BLaER1 treated with 17β-estradiol and CSF1 and Interleukin-3, amounts not matched to agents 10 nM and 100 nM (cell line): ENCODE measurements around the gene CYP2B6.
"Not testable (repeated sequence)": the region's sequence is repeated elsewhere in the genome, so short reads cannot be mapped to it uniquely, and the experiment has no call there.

Experiments
- H3K27ac ChIP-seq, 11 experiments: shearing (Covaris generic); formaldehyde crosslinking; 2 replicates each; pipeline ENCODE4 v1.8.1; 2022
- H3K27me3 ChIP-seq, 11 experiments: shearing (Covaris generic); formaldehyde crosslinking; 2 replicates each; pipeline ENCODE4 v1.8.1; 2022
- H3K36me3 ChIP-seq, 11 experiments: shearing (Covaris generic); formaldehyde crosslinking; 2 replicates each; pipeline ENCODE4 v1.8.1; 2022
- H3K4me1 ChIP-seq, 10 experiments: shearing (Covaris generic); formaldehyde crosslinking; 2 replicates each; pipeline ENCODE4 v1.8.1; 2022
- H3K4me2 ChIP-seq, 11 experiments: shearing (Covaris generic); formaldehyde crosslinking; 2 replicates each; pipeline ENCODE4 v1.8.1; 2022
- H3K4me3 ChIP-seq, 10 experiments: shearing (Covaris generic); formaldehyde crosslinking; 2 replicates each; pipeline ENCODE4 v1.8.1; 2022
- H3K9ac ChIP-seq, 11 experiments: shearing (Covaris generic); formaldehyde crosslinking; 2 replicates each; pipeline ENCODE4 v1.8.1; 2022
- H3K9me3 ChIP-seq, 11 experiments: shearing (Covaris generic); formaldehyde crosslinking; replicated peaks in 1 of 11; 2 replicates each; pipeline ENCODE4 v1.8.1; 2022
- H4K20me1 ChIP-seq, 11 experiments: shearing (Covaris generic); formaldehyde crosslinking; 2 replicates each; pipeline ENCODE4 v1.8.1; 2022
- Cebpa-rat ChIP-seq, 11 experiments: shearing (Covaris generic); IDR thresholded peaks; 2 replicates each; pipeline ENCODE4 v1.8.1; 2022

CYP2B6 gene

GRCh38 chr19:41050426-41050825, 59.3 kb downstream of the CYP2B6 start:
- H4K20me1 ChIP-seq, result no peaks in the 10 kb centered on the region
- no peak overlapping the region for H3K4me2 ChIP-seq
- TF ChIP-seq Cebpa-rat (IDR thresholded peaks at IDR 0.05), result no peak
- H3K4me3 ChIP-seq, result no peak overlapping the region
- no peaks in the 10 kb centered on the region for H3K27me3 ChIP-seq
- H3K9ac ChIP-seq, result no peak overlapping the region
- H3K36me3 ChIP-seq, result no peaks in the 10 kb centered on the region
- H3K4me1 ChIP-seq, result no peaks in the 10 kb centered on the region
- H3K27ac ChIP-seq, result no peak overlapping the region
- H3K9me3 ChIP-seq, result no peaks in the 10 kb centered on the region

- not testable (repeated sequence) for H3K36me3 ChIP-seq, H3K4me1 ChIP-seq, H3K4me2 ChIP-seq, H3K4me3 ChIP-seq, H3K9me3 ChIP-seq, H3K27me3 ChIP-seq, H3K9ac ChIP-seq, H4K20me1 ChIP-seq, H3K27ac ChIP-seq
Measured at GRCh38 chr19:41052162-41052561, 61.1 kb downstream of the CYP2B6 start.

- H3K4me3 ChIP-seq, H4K20me1 ChIP-seq, H3K27me3 ChIP-seq, H3K4me2 ChIP-seq, H3K36me3 ChIP-seq, H3K9me3 ChIP-seq, H3K9ac ChIP-seq, H3K4me1 ChIP-seq, H3K27ac ChIP-seq: not testable (repeated sequence)
Measured at GRCh38 chr19:41053331-41053730, 62.2 kb downstream of the CYP2B6 start.

- no peak overlapping the region for H3K27ac ChIP-seq
- H3K36me3 ChIP-seq, result no peaks in the 10 kb centered on the region
- no peaks in the 10 kb centered on the region for H4K20me1 ChIP-seq
- no peak for TF ChIP-seq Cebpa-rat (IDR thresholded peaks at IDR 0.05)
- no peaks in the 10 kb centered on the region for H3K27me3 ChIP-seq
- H3K9me3 ChIP-seq, result no peaks in the 10 kb centered on the region
- 0 out of 20 replicates have a peak, but pooled peaks cover 0 to 4% (median 0%) of the 10 kb centered on the region in 10 experiments for H3K4me1 ChIP-seq
- H3K4me2 ChIP-seq, result no peak overlapping the region
- no peak overlapping the region for H3K9ac ChIP-seq
- H3K4me3 ChIP-seq, result no peak overlapping the region
Measured at GRCh38 chr19:41064974-41065569, 74.0 kb downstream of the CYP2B6 start.
